MM.1S (cell line): ENCODE results near the gene BDH2.

Source experiments
- EZH2 ChIP-seq: fragments of 300-600 bp; sonication (generic); optimal IDR thresholded peaks from 2 replicates; pipeline ENCODE3; 2017; ENCODE audit warnings: low read depth, mild to moderate bottlenecking, antibody characterized with exemption, low read length, mixed read lengths
- EZH2phosphoT487 ChIP-seq: fragments of 300-600 bp; sonication (generic); IDR thresholded peaks from 2 replicates; pipeline ENCODE4 v1.6.1; 2018; ENCODE audit warnings: antibody characterized with exemption, low read length
- TF ChIP-seq, protein P1 (sequence below): fragments of 300-600 bp; sonication (generic); IDR thresholded peaks from 2 replicates; pipeline ENCODE4 v1.5.1; 2016; ENCODE audit warnings: antibody characterized with exemption, low read length, mixed read lengths

- TF ChIP-seq EZH2 (no peak), EZH2phosphoT487 (no peak)
- TF ChIP-seq, protein P1, sequence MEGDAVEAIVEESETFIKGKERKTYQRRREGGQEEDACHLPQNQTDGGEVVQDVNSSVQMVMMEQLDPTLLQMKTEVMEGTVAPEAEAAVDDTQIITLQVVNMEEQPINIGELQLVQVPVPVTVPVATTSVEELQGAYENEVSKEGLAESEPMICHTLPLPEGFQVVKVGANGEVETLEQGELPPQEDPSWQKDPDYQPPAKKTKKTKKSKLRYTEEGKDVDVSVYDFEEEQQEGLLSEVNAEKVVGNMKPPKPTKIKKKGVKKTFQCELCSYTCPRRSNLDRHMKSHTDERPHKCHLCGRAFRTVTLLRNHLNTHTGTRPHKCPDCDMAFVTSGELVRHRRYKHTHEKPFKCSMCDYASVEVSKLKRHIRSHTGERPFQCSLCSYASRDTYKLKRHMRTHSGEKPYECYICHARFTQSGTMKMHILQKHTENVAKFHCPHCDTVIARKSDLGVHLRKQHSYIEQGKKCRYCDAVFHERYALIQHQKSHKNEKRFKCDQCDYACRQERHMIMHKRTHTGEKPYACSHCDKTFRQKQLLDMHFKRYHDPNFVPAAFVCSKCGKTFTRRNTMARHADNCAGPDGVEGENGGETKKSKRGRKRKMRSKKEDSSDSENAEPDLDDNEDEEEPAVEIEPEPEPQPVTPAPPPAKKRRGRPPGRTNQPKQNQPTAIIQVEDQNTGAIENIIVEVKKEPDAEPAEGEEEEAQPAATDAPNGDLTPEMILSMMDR: no peak
Measured at GRCh38 chr4:103074744-103075434, 24.7 kb downstream of the BDH2 start.
